Measurements from ENCODE around the gene SLC6A6. TPM values are rescaled to one million over a fixed set of nuclear protein-coding genes. Genes with fewer than 3 reads are reported as not detected.

The SLC6A6 gene
- total and polyA plus RNA-seq, 2 experiments from 2014 or later, result 30.7 to 58.9 TPM

DNA sequence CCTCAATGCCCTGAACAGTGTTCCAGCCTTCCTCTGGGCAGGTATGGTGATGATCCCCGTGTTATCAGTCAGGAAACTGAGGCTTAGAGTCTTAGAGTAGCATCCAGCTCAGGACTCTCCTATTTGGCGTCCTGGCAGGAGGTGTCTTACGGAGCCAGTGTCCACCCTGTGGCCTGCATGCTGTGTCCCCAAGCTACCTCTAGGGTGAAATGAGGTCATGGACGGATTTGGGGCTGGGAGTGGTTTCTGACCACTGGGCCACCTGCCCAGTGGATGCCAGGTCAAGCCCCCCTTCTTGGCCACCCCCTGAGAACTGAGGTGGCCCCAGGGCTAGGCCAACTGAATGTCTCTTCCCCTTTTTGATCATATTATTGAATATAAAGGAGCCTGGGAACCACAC is 27.2 kb upstream of the SLC6A6 start:
- DNase-seq (ENCODE audit: low spot score), result no peak
- H3K36me3 ChIP-seq (replicated peaks; ENCODE audit: insufficient read depth, low read depth), result no peaks in the 10 kb centered on the region
- no peak overlapping the region for H3K4me2 ChIP-seq
- H3K27ac ChIP-seq, result no peak overlapping the region
- H3K27me3 ChIP-seq, result no peaks in the 10 kb centered on the region
- H3K9me3 ChIP-seq (ENCODE audit: low read depth), result no peaks in the 10 kb centered on the region
- H3K4me1 ChIP-seq (ENCODE audit: insufficient read depth), result peaks cover 31% of the 10 kb centered on the region
- H3K79me2 ChIP-seq, result no peaks in the 10 kb centered on the region
- WGBS (ENCODE audit: low lambda C conversion rate, missing lambda C conversion rate), result 87% methylated on average over 4 of the region's 4 CpGs
- TF ChIP-seq, protein P1, sequence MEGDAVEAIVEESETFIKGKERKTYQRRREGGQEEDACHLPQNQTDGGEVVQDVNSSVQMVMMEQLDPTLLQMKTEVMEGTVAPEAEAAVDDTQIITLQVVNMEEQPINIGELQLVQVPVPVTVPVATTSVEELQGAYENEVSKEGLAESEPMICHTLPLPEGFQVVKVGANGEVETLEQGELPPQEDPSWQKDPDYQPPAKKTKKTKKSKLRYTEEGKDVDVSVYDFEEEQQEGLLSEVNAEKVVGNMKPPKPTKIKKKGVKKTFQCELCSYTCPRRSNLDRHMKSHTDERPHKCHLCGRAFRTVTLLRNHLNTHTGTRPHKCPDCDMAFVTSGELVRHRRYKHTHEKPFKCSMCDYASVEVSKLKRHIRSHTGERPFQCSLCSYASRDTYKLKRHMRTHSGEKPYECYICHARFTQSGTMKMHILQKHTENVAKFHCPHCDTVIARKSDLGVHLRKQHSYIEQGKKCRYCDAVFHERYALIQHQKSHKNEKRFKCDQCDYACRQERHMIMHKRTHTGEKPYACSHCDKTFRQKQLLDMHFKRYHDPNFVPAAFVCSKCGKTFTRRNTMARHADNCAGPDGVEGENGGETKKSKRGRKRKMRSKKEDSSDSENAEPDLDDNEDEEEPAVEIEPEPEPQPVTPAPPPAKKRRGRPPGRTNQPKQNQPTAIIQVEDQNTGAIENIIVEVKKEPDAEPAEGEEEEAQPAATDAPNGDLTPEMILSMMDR (IDR thresholded peaks at IDR 0.05; ENCODE audit: poor library complexity), result no peak
- TF ChIP-seq EZH2 (IDR thresholded peaks at IDR 0.05; ENCODE audit: borderline replicate concordance) (no peak), EZH2phosphoT487 (IDR thresholded peaks at IDR 0.05; ENCODE audit: low read depth, severe bottlenecking, unreplicated experiment) (no peak)
- H3K4me3 ChIP-seq, result no peak overlapping the region
- no peaks in the 10 kb centered on the region for H3K9me2 ChIP-seq (replicated peaks; ENCODE audit: insufficient read depth)
- no peak overlapping the region for H2AFZ ChIP-seq
- no peaks in the 10 kb centered on the region for H4K20me1 ChIP-seq (ENCODE audit: insufficient read depth, poor library complexity, severe bottlenecking)

DNA sequence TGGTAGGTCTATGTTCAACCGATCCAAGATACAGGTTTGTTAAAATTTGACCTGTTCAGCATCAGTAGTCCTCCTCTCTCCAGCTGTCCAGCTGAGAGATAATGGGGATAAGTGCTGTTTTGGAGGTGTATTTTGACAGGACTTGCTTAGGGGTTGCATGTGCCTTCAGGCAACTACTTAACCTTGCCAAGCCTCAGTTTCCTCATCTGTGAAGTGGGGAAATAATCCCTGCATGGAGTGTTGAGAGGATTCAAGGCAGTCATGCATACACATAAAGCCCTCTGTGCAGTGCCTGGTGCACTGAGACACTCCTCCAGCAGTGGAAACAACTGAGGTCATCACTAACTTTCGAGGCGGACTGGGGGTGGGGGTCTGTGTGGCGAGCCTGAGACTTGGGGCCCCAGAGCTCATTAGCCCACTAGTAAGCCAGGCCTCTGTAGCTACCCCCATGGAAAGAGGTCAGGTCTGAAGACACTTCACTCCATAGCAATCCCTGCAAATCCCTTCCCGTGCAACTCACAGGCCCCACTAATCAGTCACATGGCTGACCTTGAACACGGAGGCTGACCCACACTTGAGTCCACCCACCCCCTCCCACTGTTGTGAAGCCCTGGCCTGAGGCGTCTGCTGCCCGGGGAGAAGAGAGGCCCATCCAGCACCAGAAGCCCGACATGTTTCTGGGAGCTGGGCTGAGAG is 25.9 kb upstream of the SLC6A6 start:
- H3K9me3 ChIP-seq (ENCODE audit: low read depth), result no peaks in the 10 kb centered on the region
- no peak overlapping the region for H3K4me3 ChIP-seq
- H3K4me2 ChIP-seq, result no peak overlapping the region
- no peak overlapping the region for H2AFZ ChIP-seq
- H4K20me1 ChIP-seq (ENCODE audit: insufficient read depth, poor library complexity, severe bottlenecking), result no peaks in the 10 kb centered on the region
- TF ChIP-seq, protein P1 (IDR thresholded peaks at IDR 0.05; ENCODE audit: poor library complexity), result no peak
- TF ChIP-seq EZH2phosphoT487 (IDR thresholded peaks at IDR 0.05; ENCODE audit: low read depth, severe bottlenecking, unreplicated experiment), result no peak
- TF ChIP-seq EZH2 (IDR thresholded peaks at IDR 0.05; ENCODE audit: borderline replicate concordance), result no peak
- DNase-seq (ENCODE audit: low spot score), result no peak
- H3K27ac ChIP-seq, result no peak overlapping the region
- WGBS (ENCODE audit: low lambda C conversion rate, missing lambda C conversion rate), result 55% methylated on average over 9 of the region's 9 CpGs
- no peaks in the 10 kb centered on the region for H3K9me2 ChIP-seq (replicated peaks; ENCODE audit: insufficient read depth)
- H3K36me3 ChIP-seq (replicated peaks; ENCODE audit: insufficient read depth, low read depth), result no peaks in the 10 kb centered on the region
- H3K27me3 ChIP-seq, result no peaks in the 10 kb centered on the region
- no peaks in the 10 kb centered on the region for H3K79me2 ChIP-seq
- peaks cover 28% of the 10 kb centered on the region for H3K4me1 ChIP-seq (ENCODE audit: insufficient read depth)

DNA sequence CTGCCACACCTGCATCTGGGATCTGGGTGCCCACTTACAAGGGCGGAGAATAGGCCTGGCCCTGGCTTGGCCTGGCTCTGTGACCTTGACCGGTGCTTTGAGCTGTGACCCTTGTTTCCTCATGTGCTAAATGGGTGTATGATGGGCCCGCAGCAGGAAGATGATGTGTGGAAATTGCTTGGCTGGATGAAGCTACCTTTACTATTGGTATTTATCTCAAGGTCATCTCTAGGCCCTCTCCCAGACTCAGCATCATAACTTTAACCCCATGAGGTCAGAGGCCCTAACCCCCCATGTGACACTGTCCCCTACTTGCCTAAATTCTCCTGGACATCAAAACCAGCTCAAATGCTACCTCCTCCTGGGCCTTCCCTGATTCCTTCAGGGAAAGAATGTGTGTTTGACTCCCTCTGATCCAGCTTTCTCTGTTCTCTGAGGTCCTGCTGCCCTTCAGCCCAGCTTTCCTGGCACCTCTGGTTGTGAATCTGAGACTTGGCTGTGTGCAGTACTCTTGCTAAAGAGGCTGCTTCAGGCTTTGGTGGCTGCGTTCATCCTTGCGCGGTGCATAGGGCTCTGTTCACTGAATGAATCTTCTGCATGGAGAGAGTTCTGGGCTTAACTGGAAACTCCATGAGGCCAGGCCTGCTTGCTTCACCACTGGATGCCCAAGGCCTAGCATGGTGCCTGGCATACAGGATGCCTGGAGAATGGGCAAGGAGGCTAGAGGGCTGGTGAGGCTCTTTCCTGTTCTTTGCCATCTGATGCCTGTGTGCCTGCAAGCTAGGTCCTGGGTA is 25.2 kb upstream of the SLC6A6 start:
- Histone ChIP-seq H2AFZ (no peak overlapping the region), H3K4me3 (no peak overlapping the region), H3K9me3 (ENCODE audit: low read depth) (no peaks in the 10 kb centered on the region), H3K4me1 (ENCODE audit: insufficient read depth) (peaks cover 23% of the 10 kb centered on the region), H3K36me3 (replicated peaks; ENCODE audit: insufficient read depth, low read depth) (no peaks in the 10 kb centered on the region), H3K9me2 (replicated peaks; ENCODE audit: insufficient read depth) (no peaks in the 10 kb centered on the region), H3K27me3 (no peaks in the 10 kb centered on the region), H3K4me2 (no peak overlapping the region), H4K20me1 (ENCODE audit: insufficient read depth, poor library complexity, severe bottlenecking) (no peaks in the 10 kb centered on the region), H3K27ac (no peak overlapping the region), H3K79me2 (no peaks in the 10 kb centered on the region)
- TF ChIP-seq, protein P1 (IDR thresholded peaks at IDR 0.05; ENCODE audit: poor library complexity), result no peak
- 96% methylated on average over 6 of the region's 6 CpGs for WGBS (ENCODE audit: low lambda C conversion rate, missing lambda C conversion rate)
- no peak for DNase-seq (ENCODE audit: low spot score)

Measured in hepatocyte (in vitro differentiated cells).